PFSK-1 (cell line): ENCODE results near the gene LMTK3.

Experiments used
- POLR2AphosphoS5 ChIP-seq: IDR thresholded peaks from 2 replicates; pipeline ENCODE4 v1.6.1; 2012; ENCODE audit warnings: low read depth, mild to moderate bottlenecking, control low read depth, low read length, moderate library complexity
- REST ChIP-seq, 2 experiments: IDR thresholded peaks; 2 replicates each; pipeline versions ENCODE4 v1.6.1 to v1.8.0; 2011 to 2012; ENCODE audit warnings: low read depth in 2 of 2, low read length in 2 of 2, control low read depth in 1 of 2, inconsistent platforms in 1 of 2, mild to moderate bottlenecking in 1 of 2, moderate library complexity in 1 of 2; ENCODE audit not compliant: insufficient read depth in 1 of 2
- SIN3A ChIP-seq: IDR thresholded peaks from 2 replicates; pipeline ENCODE4 v1.6.1; 2012; ENCODE audit warnings: mild to moderate bottlenecking, low read length, moderate library complexity, borderline replicate concordance; ENCODE audit not compliant: insufficient read depth

- no peak for TF ChIP-seq REST (IDR thresholded peaks at IDR 0.05; ENCODE audit: insufficient read depth in 1 of 2, low read depth in 2 of 2, low read length in 2 of 2)
- TF ChIP-seq POLR2AphosphoS5 = no peak
- no peak for TF ChIP-seq SIN3A
Observed at GRCh38 chr19:48470856-48471255, 40.8 kb downstream of the LMTK3 start.
